Left renal pelvis (tissue), 4 donors: ENCODE data around the gene PCP2. TPM values are rescaled to one million over a fixed set of nuclear protein-coding genes. Genes with fewer than 3 reads are reported as not detected.
A peak's percentile ranks its signal among the peaks of the same experiment; 100 is the strongest.
"Not testable (repeated sequence)": the region's sequence is repeated elsewhere in the genome, so short reads cannot be mapped to it uniquely, and the experiment has no call there.

Experiments used
- DNase-seq, 4 donors: peaks; one replicate each; pipeline ENCODE4 v3.0.0-alpha.2; 2013; ENCODE audit warnings: low read depth in 4 of 4, low spot score in 3 of 4
- polyA plus RNA-seq, 4 donors: library from polyadenylated mRNA; unstranded; fragments of 120-200 nt; gene quantifications; one replicate each; pipeline ENCODE4 v1.2.1, GENCODE V29; 2013; ENCODE audit not compliant: insufficient read length in 4 of 4

PCP2 gene
- polyA plus RNA-seq, 4 donors: 0.43 to 2.8 (median 1.3) TPM; not detected in 1

DNA sequence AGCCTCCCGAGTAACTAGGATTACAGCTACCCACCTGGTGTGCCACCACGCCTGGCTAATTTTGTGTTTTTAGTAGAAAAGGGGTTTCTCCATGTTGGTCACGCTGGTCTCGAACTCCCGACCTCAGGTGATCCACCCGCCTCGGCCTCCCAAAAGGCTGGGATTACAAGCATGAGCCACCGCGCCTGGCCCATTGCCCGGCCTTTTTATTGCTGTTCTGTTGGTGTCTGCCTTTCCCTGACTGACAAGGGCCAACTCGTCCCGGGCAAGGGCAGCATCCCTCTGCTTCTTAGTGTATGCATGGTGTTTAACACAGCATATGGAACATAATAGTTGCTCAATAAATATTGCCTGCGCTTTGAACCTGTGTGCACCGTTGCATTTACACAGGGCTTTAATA lies 29.1 kb upstream of the PCP2 start:
- no peak for DNase-seq

DNA sequence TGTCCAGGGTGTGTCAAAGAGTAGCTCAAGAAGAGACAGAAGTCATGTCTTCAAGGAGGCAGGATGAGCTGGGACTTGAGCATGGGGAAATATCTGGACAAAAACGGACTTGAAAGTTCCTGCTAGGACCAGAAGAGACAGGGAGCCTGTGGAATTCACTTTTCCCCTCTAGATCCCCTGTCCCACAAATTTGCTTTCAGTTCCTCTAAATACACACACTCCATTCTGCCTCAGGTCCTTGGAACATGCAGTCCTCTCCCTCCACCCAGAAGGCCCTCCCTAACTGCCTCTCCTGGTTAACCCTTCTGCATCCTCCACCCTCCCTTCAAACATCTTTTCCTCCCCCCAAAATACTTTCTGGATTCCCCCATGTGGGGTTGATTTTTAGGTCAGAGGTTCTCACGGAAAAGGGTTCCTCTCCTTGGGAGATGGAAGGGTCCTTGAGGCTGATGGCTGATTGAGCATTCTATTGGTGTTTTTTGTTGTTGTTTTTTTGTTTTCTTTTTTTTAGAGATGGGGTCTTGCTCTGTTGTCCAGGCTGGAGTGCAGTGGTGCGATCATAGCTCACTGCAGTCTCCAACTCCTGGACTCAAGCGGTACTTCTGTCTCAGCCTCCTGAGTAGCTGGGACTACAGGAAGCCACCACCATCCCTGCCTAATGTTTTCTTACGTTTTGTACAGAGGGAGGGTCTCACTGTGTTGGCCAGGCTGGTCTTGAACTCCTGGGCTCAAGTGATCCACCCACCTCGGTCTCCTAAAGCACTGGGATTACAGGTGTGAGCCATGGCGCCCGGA lies 28.4 kb upstream of the PCP2 start:
- DNase-seq: no peak

DNA sequence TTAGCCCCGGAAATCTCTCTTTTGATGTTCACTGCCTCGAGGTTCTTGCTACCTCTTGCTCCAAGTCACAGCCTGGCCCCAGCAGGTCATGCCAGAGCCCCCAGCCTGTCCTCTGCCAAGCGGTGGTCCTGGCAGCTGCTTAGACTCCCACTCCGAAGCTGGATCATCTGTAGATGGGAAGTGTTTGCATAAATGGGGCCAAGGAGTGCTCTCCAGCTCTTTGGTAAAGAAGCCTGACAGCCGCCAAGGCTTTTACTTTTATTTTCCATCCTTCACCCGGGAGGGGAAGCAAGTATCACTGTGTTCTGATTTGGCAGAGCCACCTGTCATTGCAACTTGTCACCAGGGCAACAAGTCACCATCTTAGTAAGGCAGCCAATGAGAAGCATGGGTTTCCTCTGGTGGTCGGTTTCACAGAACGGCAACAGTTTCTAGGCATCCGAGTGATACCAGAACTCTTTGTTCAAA lies 24.7 kb upstream of the PCP2 start:
- DNase-seq: no peak

DNA sequence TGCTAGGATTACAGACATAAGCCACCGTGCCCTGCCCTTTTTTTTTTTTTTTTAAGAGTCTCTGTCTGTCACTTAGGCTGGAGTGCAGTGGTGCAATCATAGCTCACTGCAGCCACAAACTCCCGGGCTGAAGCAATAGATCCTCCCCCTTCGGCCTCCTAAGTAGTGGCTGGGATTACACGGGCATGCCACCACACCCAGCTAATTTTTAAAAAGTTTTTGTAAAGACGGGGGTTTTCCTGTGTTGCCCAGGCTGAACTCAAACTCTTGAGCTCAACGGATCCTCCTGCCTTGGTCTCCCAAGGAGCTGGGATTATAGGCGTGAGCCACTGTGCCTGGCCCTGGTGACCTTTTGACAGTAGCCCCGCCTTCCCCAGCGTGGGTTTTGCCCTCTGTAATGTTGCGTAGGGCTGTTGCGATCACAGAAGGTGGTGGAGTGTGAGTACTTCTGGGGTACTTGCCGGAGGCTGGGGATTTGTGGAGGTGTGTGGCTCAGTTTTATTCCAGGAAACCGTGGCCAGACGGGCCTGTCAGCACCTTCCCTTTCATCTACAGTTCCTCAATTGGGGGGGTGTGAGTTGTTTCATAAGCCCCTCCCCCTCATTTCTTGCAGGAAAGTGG lies 23.7 kb upstream of the PCP2 start:
- no peak for DNase-seq

DNA sequence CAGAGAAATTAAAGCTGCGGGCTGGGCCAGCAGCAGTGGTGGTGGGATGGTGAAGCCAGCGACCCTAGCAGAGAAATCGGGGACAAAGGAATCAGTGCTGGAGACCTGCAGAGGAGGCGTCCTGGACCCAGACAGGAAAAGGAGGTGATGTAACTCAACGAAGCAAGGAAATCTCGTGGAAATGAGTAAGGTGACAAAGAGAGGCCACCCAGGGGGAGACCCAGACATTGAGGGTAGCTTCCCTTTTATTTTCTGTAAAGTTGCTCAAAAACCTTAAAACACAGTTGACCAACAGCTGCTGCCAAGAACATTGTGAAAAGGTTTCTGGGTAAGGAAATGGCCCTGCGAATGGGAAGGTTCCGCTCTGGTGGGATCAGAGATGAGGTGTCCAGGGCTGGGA lies 22.1 kb upstream of the PCP2 start:
- DNase-seq: no peak

DNA sequence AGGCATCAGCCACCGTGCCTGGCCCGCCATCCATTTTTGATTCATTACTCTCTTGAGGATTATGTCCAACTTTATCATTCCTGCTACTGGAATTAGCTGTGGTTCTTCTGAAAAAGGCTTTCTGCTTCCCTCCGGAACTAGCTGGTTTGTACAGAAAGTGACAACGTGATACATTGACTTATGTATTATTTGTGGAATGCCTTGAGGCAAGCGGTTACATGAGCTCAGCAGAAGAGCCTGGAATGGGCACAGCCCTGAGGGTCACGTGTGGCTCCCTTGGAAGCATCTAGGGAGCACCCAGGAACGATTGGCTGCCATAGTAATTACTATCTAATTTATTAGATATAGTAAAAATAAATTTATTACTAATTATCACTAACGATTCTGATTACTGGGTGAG lies 20.9 kb upstream of the PCP2 start:
- DNase-seq: no peak

DNA sequence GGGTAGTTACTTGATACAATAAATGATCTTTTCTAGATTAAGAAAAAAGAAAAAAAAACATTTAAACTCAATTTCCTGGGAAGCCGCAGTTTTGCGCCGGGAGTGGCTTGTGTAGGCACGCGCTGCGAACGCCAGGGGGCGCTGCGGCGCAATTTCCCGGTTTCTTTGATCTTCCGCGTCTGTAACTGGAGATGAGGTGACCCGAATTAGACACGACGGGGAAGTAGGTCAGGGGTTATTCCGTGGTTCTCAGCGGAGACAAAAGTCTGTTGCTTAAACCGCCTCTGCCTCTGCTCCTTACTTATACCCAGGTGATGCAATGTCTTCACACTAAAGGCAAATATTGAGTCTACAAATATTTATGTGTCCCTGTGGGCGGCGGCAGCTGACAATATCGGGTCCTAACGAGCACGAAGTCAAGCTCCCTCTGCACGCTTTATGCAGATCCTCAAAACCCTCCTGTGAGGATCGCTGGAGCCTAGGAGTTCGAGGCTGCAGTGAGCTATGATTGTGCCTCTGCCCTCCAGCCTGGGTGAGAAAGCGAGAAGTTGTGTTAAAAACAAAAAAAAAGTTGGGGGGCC lies 18.6 kb upstream of the PCP2 start:
- peak; percentile 43 to 71 (median 60) for DNase-seq

DNA sequence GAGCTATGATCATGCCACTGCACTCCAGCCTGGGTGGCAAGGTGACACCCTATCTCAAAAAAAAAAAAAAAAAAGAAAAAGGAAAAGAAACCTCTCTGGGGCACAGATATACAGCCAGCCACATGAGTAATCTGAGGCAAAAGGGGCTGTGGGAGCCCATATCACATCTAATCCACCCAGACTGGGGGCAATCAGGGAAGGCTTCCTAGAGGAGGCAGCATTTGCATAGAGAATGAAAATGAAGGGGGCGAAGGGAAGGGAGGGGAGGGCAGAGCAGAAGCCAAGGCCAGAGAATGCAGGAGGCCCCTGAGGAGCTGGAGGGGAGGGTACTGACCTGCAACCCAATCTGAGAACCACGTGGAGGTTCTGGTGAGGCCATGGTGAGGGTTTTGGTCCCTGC lies 16.6 kb upstream of the PCP2 start:
- DNase-seq: no peak

DNA sequence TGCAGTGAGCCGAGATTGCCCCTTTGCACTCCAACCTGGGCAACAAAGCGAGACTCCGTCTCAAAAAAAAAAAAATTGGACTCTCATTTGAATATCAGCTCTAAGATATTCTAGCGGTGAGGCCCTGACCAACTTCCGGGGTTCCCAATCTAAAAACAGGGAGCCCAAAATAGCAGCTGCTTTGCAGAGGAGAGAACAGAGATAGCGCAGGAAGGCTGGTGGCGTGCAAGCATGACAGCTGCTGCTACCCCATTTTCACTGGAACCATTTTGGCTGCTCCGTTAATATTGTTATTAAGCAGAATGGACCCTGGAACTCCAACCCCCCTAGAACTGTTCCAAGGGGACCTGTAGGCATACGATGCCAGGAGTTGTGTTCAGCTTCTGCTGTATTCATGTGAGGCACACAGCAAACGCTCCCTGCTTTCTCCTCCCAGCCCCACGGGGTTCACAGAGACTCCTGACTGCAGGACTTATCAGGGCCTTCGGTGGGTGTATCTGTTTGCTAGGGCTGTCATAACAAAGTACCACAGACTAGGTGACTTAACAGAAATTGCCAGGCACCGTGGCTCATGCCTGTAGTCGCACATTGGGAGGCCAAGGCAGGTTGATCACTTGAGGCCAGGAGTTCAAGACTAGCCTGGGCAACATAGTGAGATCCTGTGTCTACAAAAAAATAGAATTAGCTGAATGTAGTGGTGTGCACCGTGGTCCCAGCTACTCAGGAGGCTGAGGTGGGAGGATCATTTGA lies 14.9 kb upstream of the PCP2 start:
- no peak for DNase-seq

DNA sequence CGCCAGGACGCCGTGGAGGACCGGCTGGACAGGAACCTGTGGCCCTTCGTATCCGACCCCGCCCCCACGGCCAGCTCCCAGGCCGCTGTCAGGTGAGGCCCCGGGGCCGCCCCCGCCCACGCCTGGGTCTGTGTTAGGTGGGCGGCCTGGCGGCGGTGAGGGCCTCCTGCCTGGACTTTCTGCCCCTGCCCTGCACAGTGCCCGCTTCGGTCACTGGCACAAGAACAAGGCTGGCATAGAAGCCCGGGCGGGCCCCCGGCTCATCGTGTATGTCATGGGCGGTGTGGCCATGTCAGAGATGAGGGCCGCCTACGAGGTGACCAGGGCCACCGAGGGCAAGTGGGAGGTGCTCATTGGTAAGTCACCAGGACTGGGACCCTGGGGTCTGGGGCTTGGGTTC lies 13.6 kb upstream of the PCP2 start:
- no peak for DNase-seq

DNA sequence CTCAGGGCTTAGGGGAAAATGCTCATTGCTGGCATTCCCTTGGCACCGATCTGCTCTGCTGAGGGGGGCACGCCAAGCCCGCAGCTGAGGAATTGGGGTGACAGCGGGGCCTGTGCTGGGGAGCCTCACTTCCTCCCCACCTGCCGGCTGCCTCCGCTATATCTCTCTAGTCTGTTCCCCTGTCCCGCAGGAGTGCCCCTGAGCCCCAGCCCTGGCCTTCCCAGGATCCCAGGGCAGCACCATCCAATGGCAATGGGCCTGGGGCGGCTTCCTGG lies 12.8 kb upstream of the PCP2 start:
- DNase-seq: no peak

DNA sequence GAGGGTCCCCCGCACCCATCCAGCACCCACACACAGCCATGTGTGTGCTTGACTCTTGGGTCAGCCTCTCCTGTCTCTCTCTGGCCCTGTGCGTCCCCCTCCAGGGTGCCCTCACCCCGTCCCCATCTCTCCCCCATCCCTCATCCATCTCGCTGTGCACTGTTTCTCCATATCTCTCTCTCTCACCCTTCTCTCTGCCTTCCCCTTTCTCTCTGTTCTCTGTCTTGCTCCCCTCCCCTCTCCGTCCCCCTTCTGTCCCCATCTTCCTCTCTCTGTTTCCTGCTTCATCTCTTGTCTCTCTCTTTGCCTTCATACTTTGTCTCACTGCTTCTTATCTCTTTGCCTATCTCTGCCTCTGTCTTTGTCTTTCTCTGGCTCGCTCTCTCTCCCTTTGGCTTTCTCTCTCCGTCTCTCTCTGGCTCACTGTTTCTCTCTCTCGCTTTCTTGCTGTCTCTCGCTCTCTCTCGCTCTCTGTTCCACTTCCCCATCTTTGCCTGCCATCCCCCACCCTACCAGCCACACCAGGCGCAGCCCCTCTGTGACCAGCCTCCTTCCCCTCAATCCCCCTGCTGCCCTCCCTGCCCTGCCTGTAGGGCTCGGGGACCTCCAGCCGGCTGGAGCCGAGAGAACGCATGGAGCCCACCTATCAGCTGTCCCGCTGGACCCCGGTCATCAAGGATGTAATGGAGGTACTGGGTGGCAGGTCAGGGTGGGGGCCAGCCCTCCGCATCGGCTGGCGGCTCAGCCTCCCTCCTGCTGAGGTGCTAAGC lies 12.3 kb upstream of the PCP2 start:
- DNase-seq: no peak

DNA sequence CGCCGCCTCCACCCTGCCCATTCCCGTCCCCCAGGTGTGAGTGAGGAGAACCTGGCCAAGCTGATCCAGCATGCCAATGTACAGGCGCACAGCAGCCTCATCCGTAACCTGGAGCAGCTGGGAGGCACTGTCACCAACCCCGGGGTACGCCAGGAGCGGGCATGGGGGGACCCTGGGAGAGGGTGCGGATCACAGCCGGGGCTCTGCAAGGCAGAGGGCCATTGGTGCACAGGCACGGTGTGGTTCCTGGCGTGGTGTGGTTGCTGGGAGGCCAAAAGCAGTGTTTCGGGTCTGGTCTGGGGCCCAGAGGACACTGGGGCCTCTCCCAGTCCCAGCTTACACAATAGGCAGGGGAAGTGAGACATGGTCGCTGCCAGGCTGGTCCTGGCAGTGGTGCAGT lies 11.6 kb upstream of the PCP2 start:
- no peak for DNase-seq

DNA sequence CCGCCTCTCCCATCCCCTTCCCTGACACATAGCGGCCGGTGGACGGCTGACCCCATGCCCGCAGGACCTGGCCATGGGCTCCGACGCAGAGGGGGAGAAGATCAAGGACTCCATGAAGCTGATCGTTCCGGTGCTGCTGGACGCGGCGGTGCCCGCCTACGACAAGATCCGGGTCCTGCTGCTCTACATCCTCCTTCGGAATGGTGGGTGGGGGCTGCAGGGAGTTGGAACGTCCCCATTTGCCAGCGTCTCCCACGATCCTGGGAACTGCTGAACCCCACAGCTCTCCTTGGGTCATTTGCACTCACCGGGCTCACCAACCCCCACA lies 11.0 kb upstream of the PCP2 start:
- DNase-seq: no peak

DNA sequence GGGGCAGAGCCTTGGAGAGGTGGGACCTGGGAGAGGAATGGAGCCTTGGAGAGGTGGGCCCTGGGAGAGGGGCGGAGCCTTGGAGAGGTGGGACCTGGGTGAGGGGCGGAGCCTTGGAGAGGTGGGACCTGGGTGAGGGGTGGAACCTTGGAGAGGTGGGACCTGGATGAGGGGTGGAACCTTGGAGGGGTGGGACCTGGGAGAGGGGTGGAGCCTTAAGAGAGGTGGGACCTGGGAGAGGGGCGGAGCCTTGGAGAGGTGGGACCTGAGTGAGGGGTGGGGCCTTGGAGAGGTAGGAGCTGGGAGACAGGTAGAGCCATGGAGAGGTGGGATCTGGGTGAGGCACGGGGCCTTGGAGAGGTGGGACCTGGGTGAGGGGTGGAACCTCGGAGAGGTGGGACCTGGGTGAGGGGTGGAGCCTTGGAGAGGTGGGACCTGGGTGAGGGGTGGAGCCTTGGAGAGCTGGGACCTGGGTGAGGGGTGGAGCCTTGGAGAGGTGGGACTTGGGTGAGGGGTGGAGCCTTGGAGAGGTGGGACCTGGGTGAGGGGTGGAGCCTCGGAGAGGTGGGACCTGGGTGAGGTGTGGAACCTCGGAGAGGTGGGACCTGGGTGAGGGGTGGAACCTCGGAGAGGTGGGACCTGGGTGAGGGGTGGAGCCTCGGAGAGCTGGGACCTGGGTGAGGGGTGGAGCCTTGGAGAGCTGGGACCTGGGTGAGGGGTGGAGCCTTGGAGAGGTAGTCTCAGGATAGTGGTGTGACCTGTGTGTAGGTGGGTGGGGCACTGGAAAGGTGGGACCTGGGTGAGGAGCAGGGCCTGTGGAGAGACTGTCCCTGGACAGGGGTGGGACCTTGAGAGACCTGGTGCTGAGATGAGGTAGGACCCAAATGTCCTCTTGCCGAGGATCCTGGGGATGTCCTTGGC lies 10.4 kb upstream of the PCP2 start:
- DNase-seq: not testable (repeated sequence)

DNA sequence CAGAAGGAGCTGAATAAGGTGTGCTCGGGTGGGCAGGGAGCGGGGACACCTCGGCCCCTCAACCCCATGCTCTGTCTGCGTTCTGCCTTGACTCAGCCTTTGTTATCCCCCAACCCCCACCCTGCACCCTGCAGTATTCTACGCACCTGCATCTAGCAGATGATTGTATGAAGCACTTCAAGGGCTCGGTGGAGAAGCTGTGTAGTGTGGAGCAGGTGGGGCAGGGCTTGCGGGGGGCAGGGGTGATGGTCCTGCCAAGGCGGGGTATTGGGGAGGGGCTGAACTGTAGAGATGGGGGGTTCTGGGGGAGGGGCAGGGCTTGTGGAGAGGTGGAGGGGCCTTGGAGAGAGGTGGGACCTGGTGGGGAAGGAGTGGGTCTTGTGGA lies 9.5 kb upstream of the PCP2 start:
- no peak for DNase-seq

DNA sequence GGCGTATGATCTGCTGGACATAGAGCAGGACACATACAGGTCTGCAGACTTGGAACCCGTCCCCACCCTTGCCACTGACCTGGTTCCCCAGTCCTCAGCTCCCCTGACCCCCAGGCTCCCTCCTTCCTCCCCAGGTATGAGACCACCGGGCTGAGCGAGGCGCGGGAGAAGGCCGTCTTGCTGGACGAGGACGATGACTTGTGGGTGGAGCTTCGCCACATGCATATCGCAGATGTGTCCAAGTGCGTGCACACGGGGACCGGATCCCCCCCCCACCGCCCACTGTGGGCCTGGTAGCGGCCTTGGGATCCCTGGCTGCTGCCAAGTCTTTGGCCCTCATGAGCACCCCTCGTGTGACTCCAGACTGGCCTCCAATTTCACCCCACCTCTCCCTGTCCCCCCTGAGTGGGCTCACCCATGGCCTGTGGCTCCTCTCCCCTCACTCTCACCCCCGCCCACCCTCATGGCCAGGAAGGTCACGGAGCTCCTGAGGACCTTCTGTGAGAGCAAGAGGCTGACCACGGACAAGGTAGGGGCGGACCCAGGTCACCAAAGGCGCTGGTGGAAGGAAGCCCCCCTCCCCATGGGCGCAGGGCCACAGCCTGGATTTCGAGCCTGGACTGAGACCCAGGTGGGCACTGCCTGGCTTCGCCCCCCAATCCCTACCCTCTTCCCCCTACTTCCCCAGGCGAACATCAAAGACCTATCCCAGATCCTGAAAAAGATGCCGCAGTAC lies 8.9 kb upstream of the PCP2 start:
- DNase-seq: no peak

DNA sequence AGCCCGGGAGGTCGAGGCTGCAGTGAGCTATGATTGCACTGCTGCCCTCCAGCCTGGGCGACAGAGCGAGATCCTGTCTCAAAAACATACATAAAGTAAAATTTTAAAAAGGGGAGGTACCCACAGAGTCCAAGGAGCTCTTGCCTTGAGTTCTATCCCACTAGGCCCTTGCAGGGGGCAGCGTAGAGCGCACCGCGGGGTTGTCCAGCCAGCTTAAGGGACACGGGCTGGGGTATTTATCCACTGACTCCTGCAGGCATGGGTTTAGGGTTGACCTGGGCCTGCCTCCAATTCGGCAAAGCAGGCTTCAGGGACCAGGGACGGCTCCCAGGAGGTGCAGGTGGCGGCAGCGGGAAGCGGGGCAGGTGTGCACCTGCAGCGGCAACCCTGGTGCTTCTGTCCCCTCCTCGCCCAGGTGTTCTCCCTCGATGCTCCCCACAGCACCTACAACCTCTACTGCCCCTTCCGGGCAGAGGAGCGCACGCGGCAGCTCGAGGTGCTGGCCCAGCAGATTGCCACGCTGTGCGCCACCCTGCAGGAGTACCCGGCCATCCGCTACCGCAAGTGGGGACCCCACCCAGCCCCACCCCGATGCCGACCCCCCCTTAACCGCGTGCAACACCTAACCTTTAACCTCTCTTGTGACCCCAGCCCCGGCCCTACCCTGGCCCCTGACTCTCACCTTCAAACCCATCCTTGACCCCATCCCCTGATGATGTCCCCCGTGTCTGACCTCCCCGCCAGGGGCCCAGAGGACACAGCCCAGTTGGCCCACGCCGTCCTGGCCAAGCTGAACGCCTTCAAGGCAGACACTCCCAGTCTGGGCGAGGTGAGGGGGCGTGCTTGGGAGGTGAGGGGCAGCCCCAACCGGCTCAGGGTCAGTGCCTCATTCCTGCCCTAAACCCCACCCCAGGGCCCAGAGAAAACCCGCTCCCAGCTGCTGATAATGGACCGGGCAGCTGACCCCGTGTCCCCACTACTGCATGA lies 8.1 kb upstream of the PCP2 start:
- no peak for DNase-seq
